Measurements from ENCODE around the gene PLOD1.

GRCh38 chr1:11931845-11932244 lies 2.7 kb upstream of the PLOD1 start:
- no peak for TF ChIP-seq CTCF (IDR thresholded peaks at IDR 0.05; ENCODE audit: borderline replicate concordance, extremely low read depth, low read length, poor library complexity, severe bottlenecking)
- no peak for TF ChIP-seq EZH2 (IDR thresholded peaks at IDR 0.05; ENCODE audit: borderline replicate concordance, low read depth, low read length, severe bottlenecking)

Data from DND-41 (cell line).